PC-9 (cell line): Measurements from ENCODE around the gene CERS5.

Source experiments
- CTCF ChIP-seq: fragments of 200-600 bp; sonication (generic); conservative IDR thresholded peaks from 2 replicates; pipeline ENCODE4 v1.6.1; 2017; ENCODE audit warnings: mixed run types, antibody characterized with exemption, mild to moderate bottlenecking, moderate library complexity
- EZH2 ChIP-seq: fragments of 200-600 bp; sonication (generic); IDR thresholded peaks from 2 replicates; pipeline ENCODE4 v1.8.0; 2017; ENCODE audit warnings: antibody characterized with exemption, low read depth

- TF ChIP-seq CTCF (no peak), EZH2 (no peak)
Measured at GRCh38 chr12:50086148-50086547, 81.0 kb downstream of the CERS5 start.
